GM12874 (cell line): ENCODE results near the gene OBSCN.

Experiments
- TF ChIP-seq, protein P1 (sequence below): IDR thresholded peaks from 2 replicates; pipeline ENCODE4 v1.5.1; 2011; ENCODE audit warnings: low read depth, mild to moderate bottlenecking, control low read depth, low read length, moderate library complexity; ENCODE audit not compliant: insufficient read depth

The OBSCN gene

GRCh38 chr1:228329887-228330286, 122.0 kb downstream of the OBSCN start:
- TF ChIP-seq, protein P1, sequence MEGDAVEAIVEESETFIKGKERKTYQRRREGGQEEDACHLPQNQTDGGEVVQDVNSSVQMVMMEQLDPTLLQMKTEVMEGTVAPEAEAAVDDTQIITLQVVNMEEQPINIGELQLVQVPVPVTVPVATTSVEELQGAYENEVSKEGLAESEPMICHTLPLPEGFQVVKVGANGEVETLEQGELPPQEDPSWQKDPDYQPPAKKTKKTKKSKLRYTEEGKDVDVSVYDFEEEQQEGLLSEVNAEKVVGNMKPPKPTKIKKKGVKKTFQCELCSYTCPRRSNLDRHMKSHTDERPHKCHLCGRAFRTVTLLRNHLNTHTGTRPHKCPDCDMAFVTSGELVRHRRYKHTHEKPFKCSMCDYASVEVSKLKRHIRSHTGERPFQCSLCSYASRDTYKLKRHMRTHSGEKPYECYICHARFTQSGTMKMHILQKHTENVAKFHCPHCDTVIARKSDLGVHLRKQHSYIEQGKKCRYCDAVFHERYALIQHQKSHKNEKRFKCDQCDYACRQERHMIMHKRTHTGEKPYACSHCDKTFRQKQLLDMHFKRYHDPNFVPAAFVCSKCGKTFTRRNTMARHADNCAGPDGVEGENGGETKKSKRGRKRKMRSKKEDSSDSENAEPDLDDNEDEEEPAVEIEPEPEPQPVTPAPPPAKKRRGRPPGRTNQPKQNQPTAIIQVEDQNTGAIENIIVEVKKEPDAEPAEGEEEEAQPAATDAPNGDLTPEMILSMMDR = no peak

DNA sequence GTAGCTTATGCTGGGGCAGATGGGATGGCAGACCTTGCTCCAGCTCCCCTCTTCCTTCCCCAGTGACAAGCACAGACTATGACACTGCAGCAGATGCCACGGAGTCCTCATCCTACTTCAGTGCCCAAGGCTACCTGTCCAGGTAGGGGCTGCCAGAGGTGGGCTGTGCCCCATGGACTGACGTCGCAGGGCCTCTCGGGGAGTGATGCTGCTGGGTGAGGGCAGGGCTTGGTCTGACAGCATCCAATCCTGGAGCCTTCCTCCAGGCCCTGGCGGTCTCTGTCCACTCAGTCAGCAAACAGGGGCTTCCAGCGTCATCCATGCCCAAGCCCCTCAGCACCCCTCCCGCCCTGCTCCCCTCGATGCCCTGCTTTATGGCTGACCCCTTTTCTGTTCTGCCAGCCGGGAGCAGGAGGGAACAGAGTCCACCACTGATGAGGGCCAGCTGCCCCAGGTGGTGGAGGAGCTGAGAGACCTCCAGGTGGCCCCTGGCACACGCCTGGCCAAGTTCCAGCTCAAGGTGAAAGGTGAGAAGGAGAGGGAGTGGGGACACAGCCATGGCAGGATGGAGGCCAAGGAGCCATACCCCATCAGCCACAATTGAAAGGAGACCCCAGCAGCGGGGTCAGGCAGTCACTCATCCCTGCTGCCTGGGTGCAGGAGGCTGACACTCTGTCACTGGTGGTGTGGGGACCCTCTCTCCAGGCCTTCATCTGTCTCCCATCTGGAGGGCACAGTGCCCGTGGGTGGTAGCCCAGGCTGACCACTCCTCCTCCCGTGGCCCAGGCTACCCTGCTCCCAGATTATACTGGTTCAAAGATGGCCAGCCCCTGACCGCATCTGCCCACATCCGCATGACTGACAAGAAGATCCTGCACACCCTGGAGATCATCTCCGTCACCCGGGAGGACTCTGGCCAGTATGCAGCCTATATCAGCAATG, 125.2 kb downstream of the OBSCN start:
- TF ChIP-seq, protein P1 = no peak

- TF ChIP-seq, protein P1 = no peak
Measured at GRCh38 chr1:228333739-228334115, 125.9 kb downstream of the OBSCN start.

- TF ChIP-seq, protein P1 = no peak
Measured at GRCh38 chr1:228334226-228334935, 126.5 kb downstream of the OBSCN start.

GRCh38 chr1:228334954-228335353, 127.1 kb downstream of the OBSCN start:
- TF ChIP-seq, protein P1 = no peak

DNA sequence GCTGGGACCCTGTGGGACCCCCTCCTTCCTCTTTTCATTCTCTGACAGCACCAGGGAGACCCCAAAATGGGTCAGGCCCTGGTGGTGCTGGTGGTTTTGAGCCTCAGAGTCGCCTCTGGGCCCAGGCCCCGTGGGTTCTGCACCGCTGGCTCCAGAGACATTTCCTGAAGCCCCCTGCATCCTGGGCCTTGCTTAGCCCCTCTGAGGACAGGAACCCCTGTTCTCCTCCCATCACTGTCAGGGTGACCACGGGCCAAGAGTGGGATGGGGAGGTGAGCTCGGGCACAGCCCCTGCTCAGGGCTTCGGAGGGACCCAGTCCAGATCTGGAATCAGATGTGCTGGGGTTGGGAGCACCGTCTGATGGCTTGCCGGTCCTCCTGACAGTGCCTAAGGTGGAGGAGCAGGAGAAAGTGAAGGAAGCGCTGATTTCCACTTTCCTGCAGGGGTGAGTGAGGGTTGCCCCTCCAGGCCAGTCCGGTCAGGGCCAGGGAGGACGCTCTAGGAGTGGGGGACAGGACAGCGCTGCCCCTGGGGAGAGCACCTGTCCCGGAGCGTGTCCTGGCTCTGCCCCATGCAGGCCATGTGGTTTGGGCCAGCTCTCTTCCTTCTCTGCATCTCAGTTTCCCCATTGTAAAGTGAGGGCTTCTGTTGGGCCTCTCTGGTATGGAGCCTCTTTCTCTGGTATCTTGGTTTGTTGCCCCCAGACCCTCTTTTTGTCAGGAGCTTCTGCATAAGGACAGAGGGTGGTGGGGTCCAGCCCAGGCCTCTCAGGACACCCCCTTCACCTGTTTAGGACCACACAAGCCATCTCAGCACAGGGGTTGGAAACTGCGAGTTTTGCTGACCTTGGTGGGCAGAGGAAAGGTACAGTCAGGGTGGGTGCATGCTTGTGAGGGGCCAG, 127.8 kb downstream of the OBSCN start:
- TF ChIP-seq, protein P1 = no peak
